BJ (cell line): ENCODE measurements around the gene GSTO2. TPM values are rescaled to one million over a fixed set of nuclear protein-coding genes. Genes with fewer than 3 reads are reported as not detected.

Source experiments
- CTCF ChIA-PET: fragments of 350-600 bp; formaldehyde crosslinking; extraction: SDS; loops from one replicate; lab custom pipeline; 2021; ENCODE audit warnings: antibody characterized with exemption, inconsistent platforms; lab: Yijun Ruan, JAX
- POLR2A ChIA-PET: fragments of 300-600 bp; sonication (Branson Sonifier 250); formaldehyde crosslinking; extraction: SDS; loops from one replicate; lab custom pipeline; 2021; ENCODE audit warnings: antibody characterized with exemption; lab: Charles Lee
- DNase-seq: peaks from one replicate; pipeline ENCODE4 v3.0.0-alpha.2; 2011; ENCODE audit warnings: low read depth
- H3K27me3 ChIP-seq: 2 replicates; pipeline ENCODE4 v1.6.0; 2011; ENCODE audit warnings: low read length; ENCODE audit not compliant: control insufficient read depth, insufficient read depth
- H3K36me3 ChIP-seq: 2 replicates; pipeline ENCODE4 v1.5.1; 2011; ENCODE audit warnings: low read length; ENCODE audit not compliant: control insufficient read depth, insufficient read depth
- H3K4me3 ChIP-seq: 2 replicates; pipeline ENCODE4 v1.5.1; 2011; ENCODE audit warnings: low read depth, mild to moderate bottlenecking, control low read depth, low read length
- polyA plus RNA-seq: library from polyadenylated mRNA; depleted of rRNA; stranded (reverse); fragments of >200 nt; gene quantifications from 2 replicates; pipeline ENCODE4 v1.2.3, GENCODE V29; 2011
- TF ChIP-seq, protein P1 (sequence below): IDR thresholded peaks from 2 replicates; pipeline ENCODE4 v1.5.1; 2011; ENCODE audit warnings: low read depth, mild to moderate bottlenecking, control low read depth, inconsistent platforms, low read length, moderate library complexity; ENCODE audit not compliant: insufficient read depth

GSTO2 gene
- polyA plus RNA-seq, 1 experiment, result 4.9 TPM

DNA sequence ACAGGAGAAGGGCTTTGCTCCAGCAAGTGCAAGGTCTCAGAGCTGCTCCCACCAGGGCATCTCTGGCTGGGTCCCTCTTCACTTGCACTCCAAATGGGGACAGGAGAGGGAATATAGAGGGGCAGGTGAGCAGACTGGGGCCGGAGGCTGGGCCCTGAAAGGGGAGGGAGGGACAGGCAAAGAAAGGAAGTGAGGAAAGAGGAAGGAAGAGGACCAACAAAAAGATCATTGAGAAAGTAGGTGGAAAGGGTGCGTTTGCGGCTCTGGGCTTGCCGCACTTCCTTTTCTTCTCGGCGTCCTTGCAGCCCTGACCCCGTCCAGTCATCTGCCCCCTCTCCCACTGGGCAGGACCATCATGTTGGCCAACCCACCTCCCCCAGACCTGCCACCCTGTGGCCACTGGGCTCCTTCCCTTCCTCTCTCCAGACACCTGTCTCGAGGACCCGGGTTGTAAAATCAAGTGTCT lies 55.3 kb downstream of the GSTO2 start:
- TF ChIP-seq, protein P1, sequence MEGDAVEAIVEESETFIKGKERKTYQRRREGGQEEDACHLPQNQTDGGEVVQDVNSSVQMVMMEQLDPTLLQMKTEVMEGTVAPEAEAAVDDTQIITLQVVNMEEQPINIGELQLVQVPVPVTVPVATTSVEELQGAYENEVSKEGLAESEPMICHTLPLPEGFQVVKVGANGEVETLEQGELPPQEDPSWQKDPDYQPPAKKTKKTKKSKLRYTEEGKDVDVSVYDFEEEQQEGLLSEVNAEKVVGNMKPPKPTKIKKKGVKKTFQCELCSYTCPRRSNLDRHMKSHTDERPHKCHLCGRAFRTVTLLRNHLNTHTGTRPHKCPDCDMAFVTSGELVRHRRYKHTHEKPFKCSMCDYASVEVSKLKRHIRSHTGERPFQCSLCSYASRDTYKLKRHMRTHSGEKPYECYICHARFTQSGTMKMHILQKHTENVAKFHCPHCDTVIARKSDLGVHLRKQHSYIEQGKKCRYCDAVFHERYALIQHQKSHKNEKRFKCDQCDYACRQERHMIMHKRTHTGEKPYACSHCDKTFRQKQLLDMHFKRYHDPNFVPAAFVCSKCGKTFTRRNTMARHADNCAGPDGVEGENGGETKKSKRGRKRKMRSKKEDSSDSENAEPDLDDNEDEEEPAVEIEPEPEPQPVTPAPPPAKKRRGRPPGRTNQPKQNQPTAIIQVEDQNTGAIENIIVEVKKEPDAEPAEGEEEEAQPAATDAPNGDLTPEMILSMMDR, result no peak
- Histone ChIP-seq H3K36me3 (no peaks in the 10 kb centered on the region), H3K27me3 (no peaks in the 10 kb centered on the region), H3K4me3 (no peak overlapping the region)
- ChIA-PET CTCF (interaction anchor here (0.8 to 1.6 kb wide), 3 partner anchors 17 to 20 kb away, joined by 3 to 4 read pairs (median 3); no protein-coding TSS in a partner anchor), POLR2A (no interaction called here)
- DNase-seq, result no peak

DNA sequence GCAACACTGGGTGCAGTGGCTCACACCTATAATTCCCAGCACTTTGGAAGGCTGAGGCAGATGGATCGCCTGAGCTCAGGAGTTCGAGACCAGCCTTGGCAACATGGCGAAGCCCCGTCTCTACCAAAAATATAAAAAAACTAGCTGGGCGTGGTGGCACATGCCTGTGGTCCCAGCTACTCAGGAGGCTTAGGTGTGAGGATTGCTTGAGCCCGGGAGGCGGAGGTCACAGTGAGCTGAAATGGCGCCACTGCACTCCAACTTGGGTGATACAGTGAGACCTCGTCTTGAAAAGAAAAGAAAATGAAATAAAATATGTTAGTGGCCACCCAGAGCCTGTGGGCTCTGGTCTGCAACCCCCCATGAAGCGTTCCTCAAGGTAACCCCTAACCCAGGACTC lies 55.9 kb downstream of the GSTO2 start:
- no peaks in the 10 kb centered on the region for H3K27me3 ChIP-seq
- DNase-seq, result no peak
- TF ChIP-seq, protein P1, result no peak
- H3K36me3 ChIP-seq, result no peaks in the 10 kb centered on the region
- no peak overlapping the region for H3K4me3 ChIP-seq
- CTCF ChIA-PET, result interaction anchor here (0.5 to 1.6 kb wide), 3 partner anchors 19 to 21 kb away, joined by 3 to 4 read pairs (median 3); no protein-coding TSS in a partner anchor
- POLR2A ChIA-PET, result no interaction called here

DNA sequence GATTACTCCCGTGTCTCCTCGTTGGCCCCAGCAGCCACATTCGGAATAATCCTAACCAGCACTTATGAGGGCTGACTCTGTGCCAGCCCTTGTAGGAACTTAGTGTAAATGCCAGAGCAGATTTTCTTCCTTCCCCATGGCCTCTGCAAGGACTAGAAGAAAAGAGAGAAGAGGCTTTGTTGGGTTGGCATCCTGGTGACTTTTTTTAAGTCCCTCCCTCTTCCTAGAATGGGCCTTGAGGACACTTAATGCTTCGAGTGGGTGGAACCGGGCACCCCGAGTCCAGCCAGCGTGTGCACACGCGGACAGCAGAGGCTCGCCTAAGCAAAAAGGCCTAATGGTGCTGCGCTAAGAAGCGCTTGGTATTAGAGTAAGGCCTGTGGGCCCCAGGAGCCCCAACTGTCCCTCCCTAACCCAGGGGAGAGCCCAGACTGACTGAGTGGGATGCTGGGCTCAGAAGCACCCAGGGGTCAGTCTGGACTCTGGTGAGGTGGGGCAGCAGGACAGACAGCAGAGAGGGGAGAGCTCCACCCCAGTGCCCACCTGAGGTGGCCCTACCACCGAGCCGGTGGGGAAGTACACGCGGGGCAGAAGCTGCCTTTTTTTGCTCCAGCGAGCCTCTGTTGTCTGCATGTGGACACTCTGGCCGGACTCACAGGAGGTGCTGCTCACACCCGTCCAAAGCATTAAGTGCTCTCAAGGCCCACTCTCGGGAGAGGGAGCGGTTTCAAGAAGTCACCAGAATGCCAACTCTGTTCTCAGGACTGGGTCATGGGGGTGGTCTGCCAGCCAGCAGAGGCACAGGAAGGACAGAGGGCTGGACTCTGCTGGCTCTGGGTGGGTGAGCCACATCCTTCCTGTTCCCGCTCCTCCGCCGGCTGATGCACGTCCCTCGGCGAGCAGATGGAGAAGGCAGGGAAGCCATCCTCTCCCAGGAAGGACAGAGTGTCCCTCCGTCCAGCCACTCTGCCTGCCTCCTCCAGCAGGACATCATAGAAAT lies 56.8 kb downstream of the GSTO2 start:
- TF ChIP-seq, protein P1, result no peak
- Histone ChIP-seq H3K36me3 (no peaks in the 10 kb centered on the region), H3K4me3 (no peak overlapping the region), H3K27me3 (no peaks in the 10 kb centered on the region)
- ChIA-PET CTCF (interaction anchor here (0.5 to 1.7 kb wide), 4 partner anchors 13 to 25 kb away, joined by 3 read pairs; no protein-coding TSS in a partner anchor), POLR2A (no interaction called here)
- DNase-seq, result no peak

DNA sequence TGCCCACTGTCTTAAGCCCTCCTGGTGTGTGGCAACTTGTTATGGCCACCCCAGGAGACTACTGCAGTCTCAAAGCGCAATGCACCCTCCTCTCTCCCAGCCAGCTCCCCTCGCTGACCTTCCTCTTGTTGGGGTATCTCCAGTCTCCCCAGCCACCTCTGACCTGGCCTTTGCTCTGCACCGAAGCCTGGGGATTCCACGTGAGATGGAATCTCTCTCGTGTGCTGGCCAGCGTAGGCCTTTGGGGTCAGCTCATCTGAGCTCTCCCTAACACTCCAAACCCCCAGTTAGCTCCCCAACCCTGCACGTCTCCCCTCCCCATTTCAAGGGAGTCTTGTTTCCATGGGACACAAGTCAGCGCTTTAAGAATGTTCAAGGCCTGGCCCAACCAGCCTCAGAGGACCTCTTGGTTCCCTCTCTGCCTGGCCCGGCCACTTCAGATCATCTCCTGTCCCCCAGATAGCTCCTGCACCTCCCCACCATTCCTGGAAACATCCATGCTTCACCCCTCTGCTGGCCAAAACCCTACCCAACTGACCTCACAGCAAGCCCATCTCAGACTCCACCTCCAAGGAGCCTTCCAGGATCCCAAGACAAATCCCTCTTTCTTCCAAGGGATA lies 58.1 kb downstream of the GSTO2 start:
- no peaks in the 10 kb centered on the region for H3K27me3 ChIP-seq
- POLR2A ChIA-PET, result no interaction called here

More for the DNA sequence above, 58.1 kb downstream of the GSTO2 start:
- Histone ChIP-seq H3K4me3 (no peak overlapping the region), H3K36me3 (no peaks in the 10 kb centered on the region)
- TF ChIP-seq, protein P1, result no peak
- DNase-seq, result no peak
- CTCF ChIA-PET, result interaction anchor here (1.3 to 1.7 kb wide), 4 partner anchors 15 to 27 kb away, joined by 3 to 6 read pairs (median 3); partner anchors contain the start of gene CFAP58
